T-cell (primary cell): Measurements from ENCODE around the gene TMPRSS9. TPM values are rescaled to one million over a fixed set of nuclear protein-coding genes. Genes with fewer than 3 reads are reported as not detected.

Source experiments
- ATAC-seq, 4 experiments: fragments of 200-7000 bp in 3 of 4; fragments of 150-1000 bp in 1 of 4; cut with Tn5 transposase; replicated peaks in 1 of 4; 1 replicate in 3 of 4; 2 replicates in 1 of 4; pipeline ENCODE4 v1.10.0; 2021; ENCODE audit warnings: moderate library complexity in 3 of 4, mild to moderate bottlenecking in 2 of 4, moderate number of reproducible peaks in 1 of 4
- CTCF ChIA-PET, 2 donors: fragments of 300-600 bp; sonication (Branson Sonifier 250); formaldehyde crosslinking; loops; one replicate each; lab custom pipeline; 2022; ENCODE audit warnings: antibody characterized with exemption in 2 of 2; lab: Charles Lee
- POLR2A ChIA-PET, 2 donors: fragments of 300-600 bp; sonication (Branson Sonifier 250); formaldehyde crosslinking; loops; one replicate each; lab custom pipeline; 2022; ENCODE audit warnings: antibody characterized with exemption in 2 of 2; lab: Charles Lee
- DNase-seq, 35 experiments: peaks; one replicate each; pipeline versions ENCODE4 v3.0.0 to v3.0.0-alpha.2; 2013 to 2023
- H3K27ac ChIP-seq: one replicate; pipeline ENCODE4 v1.5.1; 2013; ENCODE audit warnings: low read length
- H3K27me3 ChIP-seq, 2 experiments: replicated peaks in 1 of 2; 1 replicate in 1 of 2; 2 replicates in 1 of 2; pipeline versions ENCODE4 v1.6.1 to v1.7.0; 2013; ENCODE audit warnings: low read length in 1 of 2, mixed read lengths in 1 of 2; ENCODE audit not compliant: control insufficient read depth in 2 of 2, insufficient read depth in 2 of 2; ENCODE audit errors: extremely low read depth in 1 of 2
- H3K36me3 ChIP-seq, 2 donors: 1 replicate in 1 of 2; 2 replicates in 1 of 2; pipeline versions ENCODE4 v1.6.1 to v1.7.0; 2013; ENCODE audit warnings: low read length in 1 of 2; ENCODE audit not compliant: control insufficient read depth in 2 of 2, insufficient read depth in 1 of 2; ENCODE audit errors: extremely low read depth in 1 of 2
- H3K4me1 ChIP-seq, 2 experiments: 1 replicate in 1 of 2; 2 replicates in 1 of 2; pipeline versions ENCODE4 v1.6.1 to v1.7.0; 2013; ENCODE audit warnings: low read length in 2 of 2, mixed read lengths in 1 of 2; ENCODE audit not compliant: insufficient read depth in 2 of 2, control insufficient read depth in 1 of 2; ENCODE audit errors: extremely low read depth in 1 of 2
- H3K4me3 ChIP-seq, 2 donors: 1 replicate in 1 of 2; 2 replicates in 1 of 2; pipeline versions ENCODE4 v1.5.1 to v1.7.0; 2013; ENCODE audit warnings: mild to moderate bottlenecking in 2 of 2, low read length in 1 of 2, moderate library complexity in 1 of 2; ENCODE audit not compliant: control insufficient read depth in 1 of 2; ENCODE audit errors: extremely low read depth in 1 of 2
- H3K9me3 ChIP-seq: 2 replicates; pipeline ENCODE4 v1.7.0; 2013
- H3K27ac Mint-ChIP-seq, 2 donors: one replicate each; pipeline ENCODE4 v1.8.0; 2020 to 2021; ENCODE audit warnings: mild to moderate bottlenecking in 2 of 2, mixed read lengths in 2 of 2
- H3K27me3 Mint-ChIP-seq, 2 donors: one replicate each; pipeline ENCODE4 v1.8.0; 2021 to 2022; ENCODE audit warnings: mixed read lengths in 2 of 2
- H3K36me3 Mint-ChIP-seq: one replicate; pipeline ENCODE4 v1.8.0; 2021; ENCODE audit warnings: mixed read lengths
- H3K4me1 Mint-ChIP-seq, 3 donors: one replicate each; pipeline ENCODE4 v1.8.0; 2020 to 2022; ENCODE audit warnings: mixed read lengths in 3 of 3, mild to moderate bottlenecking in 1 of 3
- H3K4me3 Mint-ChIP-seq, 3 donors: one replicate each; pipeline ENCODE4 v1.8.0; 2020 to 2022; ENCODE audit warnings: mild to moderate bottlenecking in 3 of 3, mixed read lengths in 3 of 3, moderate library complexity in 3 of 3
- H3K9me3 Mint-ChIP-seq, 3 donors: one replicate each; pipeline ENCODE4 v1.8.0; 2020 to 2022; ENCODE audit warnings: mixed read lengths in 3 of 3
- WGBS: methylation state at CpG from one replicate; pipeline ENCODE4 v1.1.5; 2013; ENCODE audit warnings: missing lambda C conversion rate; ENCODE audit not compliant: insufficient coverage; 5-methylcytosine and 5-hydroxymethylcytosine counted together
- total RNA-seq, 35 experiments: library from RNA in 6 of 35; stranded (reverse) in 6 of 35; fragments of 120-200 nt in 1 of 35; gene quantifications; one replicate each; pipeline versions ENCODE4 v1.2.1 to v1.2.4 and lab custom pipeline; 2013 to 2026

TMPRSS9 gene
- total RNA-seq, 5 donors from 2014 or later (not counting 1 experiment from before 2014, with no cell fraction given): not detected

GRCh38 chr19:2317300-2317699, 42.8 kb upstream of the TMPRSS9 start:
- no peak overlapping the region for H3K4me3 ChIP-seq
- H3K4me1 ChIP-seq: peaks cover 0 to 12% of the 10 kb centered on the region in 2 experiments

GRCh38 chr19:2317756-2318155, 42.3 kb upstream of the TMPRSS9 start:
- no peaks in the 10 kb centered on the region for H3K9me3 ChIP-seq
- H3K27ac ChIP-seq: no peak overlapping the region
- Mint-ChIP-seq H3K27me3 (peaks cover 20 to 22% of the 10 kb centered on the region in 2 donors), H3K4me1 (peaks cover 0 to 5% (median 4%) of the 10 kb centered on the region in 3 donors), H3K27ac (no peak overlapping the region), H3K9me3 (peaks cover 6 to 11% (median 10%) of the 10 kb centered on the region in 3 donors), H3K36me3 (peaks cover 7% of the 10 kb centered on the region), H3K4me3 (no peak overlapping the region)
- ChIA-PET CTCF (no interaction called here), POLR2A (no interaction called here)
- H3K4me3 ChIP-seq: no peak overlapping the region
- peaks cover 0 to 22% of the 10 kb centered on the region in 2 experiments for H3K27me3 ChIP-seq
- peaks cover 9 to 10% of the 10 kb centered on the region in 2 donors for H3K36me3 ChIP-seq
- no peak for ATAC-seq
- WGBS: over 99% methylated on average over 13 of the region's 25 CpGs
- peaks cover 0 to 8% of the 10 kb centered on the region in 2 experiments for H3K4me1 ChIP-seq
- DNase-seq: no peak

More at GRCh38 chr19:2317300-2317699, 42.8 kb upstream of the TMPRSS9 start:
- ATAC-seq: no peak
- DNase-seq: no peak
- Histone ChIP-seq H3K27ac (no peak overlapping the region), H3K27me3 (peaks cover 0 to 26% of the 10 kb centered on the region in 2 experiments), H3K9me3 (no peaks in the 10 kb centered on the region), H3K36me3 (peaks cover 6 to 9% of the 10 kb centered on the region in 2 donors)
- ChIA-PET POLR2A (no interaction called here), CTCF (no interaction called here)
- Mint-ChIP-seq H3K27me3 (peaks cover 20 to 23% of the 10 kb centered on the region in 2 donors), H3K27ac (no peak overlapping the region), H3K4me1 (peaks cover 0 to 5% (median 4%) of the 10 kb centered on the region in 3 donors), H3K9me3 (peaks cover 6 to 11% (median 10%) of the 10 kb centered on the region in 3 donors), H3K4me3 (no peak overlapping the region), H3K36me3 (peaks cover 7% of the 10 kb centered on the region)
- WGBS: 87% methylated on average over 8 of the region's 13 CpGs

DNA sequence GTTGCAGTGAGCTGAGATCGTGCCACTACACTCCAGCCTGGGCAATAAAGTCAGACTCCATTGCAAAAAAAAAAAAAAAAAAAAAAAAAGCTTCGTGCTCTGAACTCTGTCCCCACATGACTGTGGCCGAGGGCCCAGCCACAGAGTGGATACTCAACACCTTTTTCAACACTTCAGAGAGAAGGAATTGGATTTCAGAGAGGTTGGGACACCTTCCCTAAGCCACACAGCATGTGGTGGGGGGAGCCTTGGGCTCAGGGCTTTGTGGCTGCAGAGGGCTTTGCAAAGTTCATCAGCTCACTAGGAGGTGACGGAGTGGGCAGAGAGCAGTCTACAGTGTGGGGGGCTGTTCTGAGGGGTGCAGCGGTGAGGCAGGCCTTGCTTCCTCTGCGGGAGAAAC, 41.1 kb upstream of the TMPRSS9 start:
- no peak overlapping the region for H3K4me3 Mint-ChIP-seq
- ChIA-PET POLR2A (interaction anchor here in 1 of 2 donors (0.6 kb wide), 1 partner anchor 1727 kb away, joined by 5 read pairs; no protein-coding TSS in a partner anchor), CTCF (no interaction called here)
- H3K9me3 Mint-ChIP-seq: peaks cover 6 to 11% (median 10%) of the 10 kb centered on the region in 3 donors
- Histone ChIP-seq H3K27me3 (peaks cover 0 to 11% of the 10 kb centered on the region in 2 experiments), H3K27ac (no peak overlapping the region), H3K4me3 (no peak overlapping the region), H3K36me3 (peaks cover 12 to 19% of the 10 kb centered on the region in 2 donors), H3K9me3 (no peaks in the 10 kb centered on the region), H3K4me1 (peaks cover 0 to 4% of the 10 kb centered on the region in 2 experiments)
- H3K4me1 Mint-ChIP-seq: peaks cover 0 to 4% (median 1%) of the 10 kb centered on the region in 3 donors
- DNase-seq: no peak
- 90% methylated on average over 2 of the region's 6 CpGs for WGBS
- peaks cover 7% of the 10 kb centered on the region for H3K36me3 Mint-ChIP-seq
- ATAC-seq: no peak
- no peak overlapping the region for H3K27ac Mint-ChIP-seq
- H3K27me3 Mint-ChIP-seq: peaks cover 9 to 11% of the 10 kb centered on the region in 2 donors

DNA sequence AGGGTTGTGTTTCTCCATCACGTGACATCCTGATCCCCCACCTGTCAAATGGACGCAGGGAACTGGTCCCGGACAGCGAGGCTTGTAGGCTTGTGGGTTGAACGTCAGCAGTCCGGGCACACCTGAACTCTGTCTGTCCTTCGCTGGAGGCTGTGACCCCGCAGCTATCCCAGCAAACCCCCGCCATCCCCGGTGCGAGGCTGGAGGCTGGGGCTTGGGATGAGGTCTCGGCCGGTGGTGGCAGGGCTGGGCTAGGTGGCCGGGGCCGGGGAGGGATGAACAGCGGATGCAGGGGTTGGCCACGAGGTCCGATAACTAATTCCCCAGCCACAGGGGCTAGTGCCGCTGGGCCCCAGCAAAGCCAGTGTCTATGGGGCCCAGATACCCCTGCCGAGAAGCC, 40.5 kb upstream of the TMPRSS9 start:
- H3K36me3 ChIP-seq: peaks cover 17 to 23% of the 10 kb centered on the region in 2 donors
- POLR2A ChIA-PET: interaction anchor here in 1 of 2 donors (0.6 kb wide), 1 partner anchor 182 kb away, joined by 3 read pairs; no protein-coding TSS in a partner anchor
- Mint-ChIP-seq H3K27me3 (peaks cover 4 to 6% of the 10 kb centered on the region in 2 donors), H3K4me1 (peaks cover 0 to 7% (median 5%) of the 10 kb centered on the region in 3 donors), H3K4me3 (no peak overlapping the region), H3K36me3 (peaks cover 7% of the 10 kb centered on the region), H3K9me3 (peaks cover 6 to 11% (median 10%) of the 10 kb centered on the region in 3 donors), H3K27ac (no peak overlapping the region)
- ATAC-seq: no peak
- WGBS: 97% methylated on average over 20 of the region's 20 CpGs
- no peaks in the 10 kb centered on the region for H3K9me3 ChIP-seq
- peaks cover 0 to 7% of the 10 kb centered on the region in 2 experiments for H3K27me3 ChIP-seq
- H3K27ac ChIP-seq: no peak overlapping the region
- H3K4me1 ChIP-seq: peaks cover 0 to 4% of the 10 kb centered on the region in 2 experiments
- H3K4me3 ChIP-seq: no peak overlapping the region
- no peak for DNase-seq
- CTCF ChIA-PET: no interaction called here

DNA sequence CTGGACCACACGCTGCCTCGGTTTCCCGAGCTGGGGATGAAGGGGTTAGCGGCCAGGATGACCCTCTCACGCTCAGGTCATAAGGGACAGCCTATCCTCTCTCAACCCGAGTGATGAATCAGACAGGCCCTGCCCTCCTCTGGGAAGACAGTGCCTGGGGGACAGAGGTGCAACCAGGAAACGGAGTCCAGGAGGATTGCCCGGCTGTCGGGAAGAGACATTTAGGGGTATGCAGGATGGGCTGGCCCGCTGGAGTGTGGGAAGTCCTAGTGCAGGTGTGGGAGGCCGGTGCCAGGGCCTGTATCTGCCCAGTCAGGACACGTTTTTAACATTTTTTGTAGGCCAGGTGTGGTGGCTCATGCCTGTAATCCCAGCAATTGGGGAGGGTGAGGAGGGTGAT, 40.0 kb upstream of the TMPRSS9 start:
- H3K36me3 Mint-ChIP-seq: peaks cover 4% of the 10 kb centered on the region
- H3K36me3 ChIP-seq: peaks cover 20 to 24% of the 10 kb centered on the region in 2 donors
- no peak overlapping the region for H3K27ac Mint-ChIP-seq

GRCh38 chr19:2320939-2321338, 39.1 kb upstream of the TMPRSS9 start:
- no peak overlapping the region for H3K4me3 Mint-ChIP-seq
- no peaks in the 10 kb centered on the region for H3K9me3 ChIP-seq
- 98% methylated on average over 12 of the region's 12 CpGs for WGBS
- no peaks in the 10 kb centered on the region for H3K9me3 Mint-ChIP-seq
- peaks cover 10 to 16% (median 12%) of the 10 kb centered on the region in 3 donors for H3K4me1 Mint-ChIP-seq
- no peak overlapping the region for H3K4me3 ChIP-seq
- ChIA-PET CTCF (no interaction called here), POLR2A (no interaction called here)
- H3K27ac ChIP-seq: no peak overlapping the region
- peaks cover 2% of the 10 kb centered on the region for H3K36me3 Mint-ChIP-seq
- DNase-seq: no peak
- no peaks in the 10 kb centered on the region for H3K27me3 Mint-ChIP-seq
- H3K36me3 ChIP-seq: peaks cover 26 to 31% of the 10 kb centered on the region in 2 donors
- peaks cover 0 to 1% of the 10 kb centered on the region in 2 experiments for H3K27me3 ChIP-seq
- peaks cover 1 to 13% of the 10 kb centered on the region in 2 experiments for H3K4me1 ChIP-seq
- no peak overlapping the region for H3K27ac Mint-ChIP-seq
- ATAC-seq: no peak

More for the DNA sequence above, 40.0 kb upstream of the TMPRSS9 start:
- CTCF ChIA-PET: no interaction called here
- no peak for DNase-seq
- H3K4me3 Mint-ChIP-seq: no peak overlapping the region
- ATAC-seq: no peak
- H3K4me3 ChIP-seq: no peak overlapping the region
- POLR2A ChIA-PET: interaction anchor here in 1 of 2 donors (0.6 kb wide), 1 partner anchor 182 kb away, joined by 3 read pairs; no protein-coding TSS in a partner anchor
- H3K9me3 Mint-ChIP-seq: peaks cover 2 to 7% (median 5%) of the 10 kb centered on the region in 3 donors
- H3K27ac ChIP-seq: no peak overlapping the region
- H3K9me3 ChIP-seq: no peaks in the 10 kb centered on the region
- H3K4me1 Mint-ChIP-seq: peaks cover under 1 to 10% (median 7%) of the 10 kb centered on the region in 3 donors
- peaks cover 0 to 7% of the 10 kb centered on the region in 2 experiments for H3K4me1 ChIP-seq
- peaks cover 0 to 3% of the 10 kb centered on the region in 2 experiments for H3K27me3 ChIP-seq
- H3K27me3 Mint-ChIP-seq: peaks cover 1 to 2% of the 10 kb centered on the region in 2 donors
- WGBS: 96% methylated on average over 10 of the region's 12 CpGs
